ENCODE results near the gene PTH2R.

DNA sequence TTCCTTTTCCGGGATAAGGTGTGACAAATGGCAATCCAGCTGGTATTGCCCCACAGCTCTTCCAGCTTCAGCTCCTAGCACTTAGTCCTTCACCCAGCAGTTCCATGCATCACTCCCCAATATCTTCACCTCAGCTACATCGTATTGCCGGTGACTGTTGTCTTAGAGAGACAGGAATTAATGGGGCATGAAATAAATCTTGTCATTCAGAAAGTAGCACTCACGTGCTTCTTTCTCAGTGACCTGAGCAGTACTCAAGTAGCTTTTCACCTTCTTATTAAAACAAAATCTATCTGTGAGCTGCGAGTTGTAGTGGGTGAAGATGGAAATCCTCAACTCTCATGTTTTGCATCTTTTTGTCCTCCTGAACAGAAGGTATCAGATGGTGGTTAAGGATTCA is 72.8 kb downstream of the PTH2R start:
- TF ChIP-seq, protein P1, sequence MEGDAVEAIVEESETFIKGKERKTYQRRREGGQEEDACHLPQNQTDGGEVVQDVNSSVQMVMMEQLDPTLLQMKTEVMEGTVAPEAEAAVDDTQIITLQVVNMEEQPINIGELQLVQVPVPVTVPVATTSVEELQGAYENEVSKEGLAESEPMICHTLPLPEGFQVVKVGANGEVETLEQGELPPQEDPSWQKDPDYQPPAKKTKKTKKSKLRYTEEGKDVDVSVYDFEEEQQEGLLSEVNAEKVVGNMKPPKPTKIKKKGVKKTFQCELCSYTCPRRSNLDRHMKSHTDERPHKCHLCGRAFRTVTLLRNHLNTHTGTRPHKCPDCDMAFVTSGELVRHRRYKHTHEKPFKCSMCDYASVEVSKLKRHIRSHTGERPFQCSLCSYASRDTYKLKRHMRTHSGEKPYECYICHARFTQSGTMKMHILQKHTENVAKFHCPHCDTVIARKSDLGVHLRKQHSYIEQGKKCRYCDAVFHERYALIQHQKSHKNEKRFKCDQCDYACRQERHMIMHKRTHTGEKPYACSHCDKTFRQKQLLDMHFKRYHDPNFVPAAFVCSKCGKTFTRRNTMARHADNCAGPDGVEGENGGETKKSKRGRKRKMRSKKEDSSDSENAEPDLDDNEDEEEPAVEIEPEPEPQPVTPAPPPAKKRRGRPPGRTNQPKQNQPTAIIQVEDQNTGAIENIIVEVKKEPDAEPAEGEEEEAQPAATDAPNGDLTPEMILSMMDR (conservative IDR thresholded peaks at IDR 0.05), result no peak
- no peak for TF ChIP-seq EZH2 (IDR thresholded peaks at IDR 0.05; ENCODE audit: low read depth)

Measured in PC-9 (cell line).